Neuronal stem cell (in vitro differentiated cells): Measurements from ENCODE around the gene CMTM3.
"Not testable (repeated sequence)": the region's sequence is repeated elsewhere in the genome, so short reads cannot be mapped to it uniquely, and the experiment has no call there.

Source experiments
- DNase-seq: peaks from one replicate; pipeline ENCODE4 v3.0.0-alpha.2; 2013; ENCODE audit warnings: low spot score
- H2AFZ ChIP-seq: one replicate; pipeline ENCODE4 v1.6.1; 2013; ENCODE audit warnings: mild to moderate bottlenecking, low read length, inconsistent platforms
- H2AK5ac ChIP-seq: 2 replicates; pipeline ENCODE4 v1.6.1; 2013; ENCODE audit warnings: low read depth, mild to moderate bottlenecking, inconsistent platforms, low read length, moderate library complexity, mixed read lengths
- H2BK120ac ChIP-seq: 2 replicates; pipeline ENCODE4 v1.6.1; 2013; ENCODE audit warnings: low read depth, mild to moderate bottlenecking, inconsistent platforms, low read length, moderate library complexity, mixed read lengths
- H2BK12ac ChIP-seq: one replicate; pipeline ENCODE4 v1.6.1; 2013; ENCODE audit warnings: low read length, inconsistent platforms
- H2BK15ac ChIP-seq: 2 replicates; pipeline ENCODE4 v1.6.1; 2013; ENCODE audit warnings: mild to moderate bottlenecking, low read length, inconsistent platforms, mixed read lengths
- H2BK5ac ChIP-seq: one replicate; pipeline ENCODE4 v1.6.1; 2013; ENCODE audit warnings: inconsistent platforms, mild to moderate bottlenecking, low read length, moderate library complexity
- H3K14ac ChIP-seq: one replicate; pipeline ENCODE4 v1.6.1; 2013; ENCODE audit warnings: low read length, inconsistent platforms
- H3K18ac ChIP-seq: 2 replicates; pipeline ENCODE4 v1.6.1; 2013; ENCODE audit warnings: low read length, inconsistent platforms
- H3K23ac ChIP-seq: 2 replicates; pipeline ENCODE4 v1.6.1; 2013; ENCODE audit warnings: low read depth, mild to moderate bottlenecking, mixed read lengths, low read length, inconsistent platforms; ENCODE audit not compliant: poor library complexity
- H3K27ac ChIP-seq: replicated peaks from 3 replicates; pipeline ENCODE4 v1.5.1; 2013; ENCODE audit warnings: low read length, inconsistent platforms
- H3K27me3 ChIP-seq, 3 experiments: 2 replicates each; pipeline ENCODE4 v1.6.1; 2013; ENCODE audit warnings: low read length in 3 of 3, mild to moderate bottlenecking in 2 of 3, inconsistent platforms in 1 of 3, low read depth in 1 of 3, mixed read lengths in 1 of 3, moderate library complexity in 1 of 3; ENCODE audit not compliant: control insufficient read depth in 3 of 3, insufficient read depth in 3 of 3
- H3K36me3 ChIP-seq, 2 donors: replicated peaks in 1 of 2; 2 replicates each; pipeline ENCODE4 v1.6.1; 2013; ENCODE audit warnings: low read length in 2 of 2; ENCODE audit not compliant: control insufficient read depth in 2 of 2, insufficient read depth in 2 of 2
- H3K4ac ChIP-seq: 2 replicates; pipeline ENCODE4 v1.6.1; 2013; ENCODE audit warnings: inconsistent platforms, mild to moderate bottlenecking, low read length, moderate library complexity
- H3K4me1 ChIP-seq, 2 donors: 1 replicate in 1 of 2; 2 replicates in 1 of 2; pipeline ENCODE4 v1.6.1; 2013; ENCODE audit warnings: low read length in 2 of 2, low read depth in 1 of 2; ENCODE audit not compliant: control insufficient read depth in 2 of 2, insufficient read depth in 1 of 2
- H3K4me2 ChIP-seq: one replicate; pipeline ENCODE4 v1.6.1; 2013; ENCODE audit warnings: mild to moderate bottlenecking, low read length, inconsistent platforms; ENCODE audit not compliant: insufficient read depth, poor library complexity, severe bottlenecking
- H3K4me3 ChIP-seq, 2 donors: 2 replicates each; pipeline ENCODE4 v1.5.1; 2013; ENCODE audit warnings: low read length in 2 of 2, mild to moderate bottlenecking in 2 of 2, inconsistent platforms in 1 of 2, moderate library complexity in 1 of 2
- H3K79me1 ChIP-seq: one replicate; pipeline ENCODE4 v1.6.1; 2013; ENCODE audit warnings: low read depth, mild to moderate bottlenecking, inconsistent platforms, low read length, moderate library complexity
- H3K9ac ChIP-seq: one replicate; pipeline ENCODE4 v1.6.1; 2013; ENCODE audit warnings: mild to moderate bottlenecking, low read depth, low read length, inconsistent platforms; ENCODE audit not compliant: poor library complexity
- H3K9me3 ChIP-seq, 2 donors: replicated peaks in 1 of 2; 2 replicates each; pipeline versions ENCODE3 to v1.6.1; 2013; ENCODE audit warnings: low read length in 2 of 2, mild to moderate bottlenecking in 2 of 2, inconsistent platforms in 1 of 2, low read depth in 1 of 2, mixed read lengths in 1 of 2, moderate library complexity in 1 of 2; ENCODE audit not compliant: control insufficient read depth in 2 of 2, insufficient read depth in 1 of 2
- H4K8ac ChIP-seq: one replicate; pipeline ENCODE4 v1.6.1; 2013; ENCODE audit warnings: low read depth, mild to moderate bottlenecking, inconsistent platforms, low read length, moderate library complexity
- H4K91ac ChIP-seq: one replicate; pipeline ENCODE4 v1.6.1; 2013; ENCODE audit warnings: low read length, low read depth, mild to moderate bottlenecking, inconsistent platforms; ENCODE audit not compliant: poor library complexity
- WGBS, 2 donors: extraction: QIAGEN DNeasy Blood & Tissue Kit; methylation state at CpG; one replicate each; pipeline ENCODE4 v1.1.7; 2013; ENCODE audit warnings: missing lambda C conversion rate in 2 of 2, mixed read lengths in 1 of 2; ENCODE audit not compliant: insufficient read length in 2 of 2, insufficient replicate concordance in 1 of 2; ENCODE audit errors: extremely low coverage in 2 of 2; 5-methylcytosine and 5-hydroxymethylcytosine counted together

The CMTM3 gene

DNA sequence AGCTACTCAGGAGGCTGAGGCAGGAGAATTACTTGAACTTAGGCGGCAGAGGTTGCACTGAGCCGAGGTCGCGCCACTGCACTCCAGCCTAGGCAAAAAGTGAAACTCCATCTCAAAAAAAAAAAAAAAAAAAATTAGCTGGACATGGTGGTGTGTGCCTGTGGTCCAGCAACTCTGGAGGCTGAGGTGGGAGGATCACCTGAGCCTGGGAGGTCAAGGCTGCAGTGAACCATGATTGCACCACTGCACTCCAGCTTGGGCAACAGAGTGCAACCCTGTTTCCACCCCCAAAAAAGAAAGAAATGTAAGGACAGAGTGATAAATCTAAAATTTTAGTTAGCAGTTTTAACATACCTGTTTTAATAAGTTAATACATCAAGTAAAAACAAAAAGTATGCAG is 7.9 kb upstream of the CMTM3 start:
- not testable (repeated sequence) for H4K91ac ChIP-seq, DNase-seq, H4K8ac ChIP-seq, H3K27me3 ChIP-seq, H2BK5ac ChIP-seq, H2BK15ac ChIP-seq, H3K4me2 ChIP-seq, H3K18ac ChIP-seq, H3K23ac ChIP-seq, H3K14ac ChIP-seq, H3K9ac ChIP-seq, H2AK5ac ChIP-seq, H2BK12ac ChIP-seq, H2BK120ac ChIP-seq, H3K4me1 ChIP-seq, H3K4ac ChIP-seq, H3K9me3 ChIP-seq, H3K4me3 ChIP-seq, H2AFZ ChIP-seq, H3K79me1 ChIP-seq, H3K27ac ChIP-seq, H3K36me3 ChIP-seq
- WGBS, 2 donors, result no CpG with 5 or more reads among the region's 4 CpGs

DNA sequence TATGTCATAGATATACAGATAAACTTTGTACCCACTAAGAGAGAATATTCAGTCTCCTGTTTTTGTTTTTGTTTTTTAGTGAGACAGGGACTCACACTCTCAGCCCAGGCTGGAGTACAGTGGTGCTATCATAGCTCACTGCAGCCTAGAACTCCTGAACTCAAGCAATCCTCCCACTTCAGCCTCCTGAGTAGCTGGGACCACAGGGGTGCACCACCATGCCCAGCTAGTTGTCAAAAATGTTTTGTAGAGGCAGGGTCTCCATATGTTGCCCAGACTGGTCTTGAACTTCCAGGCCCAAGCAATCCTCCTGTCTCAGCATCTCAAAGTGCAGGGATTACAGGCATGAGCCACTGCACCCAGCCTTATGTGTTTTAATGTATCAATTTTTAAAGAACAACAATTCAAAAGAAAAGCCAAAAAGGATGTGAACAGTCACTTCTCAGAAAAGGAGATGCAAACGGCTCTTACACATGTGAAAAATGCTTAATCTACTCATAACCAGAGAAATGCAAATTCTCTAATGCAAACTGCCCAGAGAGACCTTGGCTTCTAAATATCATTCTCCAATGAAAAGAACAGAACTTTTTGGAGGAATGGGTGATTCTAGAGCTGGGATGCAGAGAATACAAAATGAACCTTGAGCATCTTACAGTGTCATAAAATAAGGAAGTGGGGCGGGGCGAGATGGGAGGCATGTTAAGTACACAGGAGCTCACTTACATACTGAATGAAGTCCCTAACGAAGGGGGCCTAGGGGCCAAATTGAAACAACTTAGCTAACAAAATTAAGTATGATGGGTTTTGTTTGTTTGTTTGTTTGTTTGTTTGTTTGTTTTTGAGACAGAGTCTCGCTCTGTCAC is 7.3 kb upstream of the CMTM3 start:
- no peaks in the 10 kb centered on the region for H3K36me3 ChIP-seq
- no peak for DNase-seq
- H3K4me2 ChIP-seq, result no peak overlapping the region
- H4K8ac ChIP-seq, result no peak overlapping the region
- H2BK12ac ChIP-seq, result no peak overlapping the region
- H4K91ac ChIP-seq, result no peak overlapping the region
- H3K4ac ChIP-seq, result no peak overlapping the region
- H2AFZ ChIP-seq, result no peak overlapping the region
- H3K18ac ChIP-seq, result no peak overlapping the region
- H2BK5ac ChIP-seq, result no peak overlapping the region
- H3K79me1 ChIP-seq, result no peaks in the 10 kb centered on the region
- no peaks in the 10 kb centered on the region for H3K9me3 ChIP-seq
- no CpG with 5 or more reads among the region's 5 CpGs for WGBS, 2 donors
- H3K4me3 ChIP-seq, result no peak overlapping the region
- H3K27me3 ChIP-seq, result no peaks in the 10 kb centered on the region
- H3K14ac ChIP-seq, result no peak overlapping the region
- H2BK120ac ChIP-seq, result no peak overlapping the region
- no peak overlapping the region for H2AK5ac ChIP-seq
- H3K27ac ChIP-seq, result no peak overlapping the region
- H3K9ac ChIP-seq, result no peak overlapping the region
- no peak overlapping the region for H2BK15ac ChIP-seq
- no peaks in the 10 kb centered on the region for H3K4me1 ChIP-seq
- no peak overlapping the region for H3K23ac ChIP-seq

- Histone ChIP-seq H3K4me2 (no peak overlapping the region), H3K27me3 (no peaks in the 10 kb centered on the region), H3K4me1 (no peaks in the 10 kb centered on the region), H2AK5ac (no peak overlapping the region), H3K9me3 (no peaks in the 10 kb centered on the region), H3K27ac (no peak overlapping the region), H4K91ac (no peak overlapping the region), H3K79me1 (no peaks in the 10 kb centered on the region), H2AFZ (no peak overlapping the region), H2BK5ac (no peak overlapping the region), H3K9ac (no peak overlapping the region), H2BK120ac (no peak overlapping the region), H3K4me3 (no peak overlapping the region), H2BK15ac (no peak overlapping the region), H4K8ac (no peak overlapping the region), H3K36me3 (no peaks in the 10 kb centered on the region), H3K4ac (no peak overlapping the region), H3K18ac (no peak overlapping the region), H3K14ac (no peak overlapping the region), H2BK12ac (no peak overlapping the region), H3K23ac (no peak overlapping the region)
- no peak for DNase-seq
- WGBS, 2 donors, result no CpG with 5 or more reads among the region's 3 CpGs
Measured at GRCh38 chr16:66598111-66598510, 6.4 kb upstream of the CMTM3 start.

- no CpG with 5 or more reads among the region's 4 CpGs for WGBS, 2 donors
Measured at GRCh38 chr16:66599726-66600125, 4.8 kb upstream of the CMTM3 start.

More at GRCh38 chr16:66599726-66600125, 4.8 kb upstream of the CMTM3 start:
- Histone ChIP-seq H3K79me1 (no peaks in the 10 kb centered on the region), H3K4me2 (no peak overlapping the region), H3K23ac (no peak overlapping the region), H3K36me3 (no peaks in the 10 kb centered on the region), H2BK12ac (no peak overlapping the region), H4K8ac (no peak overlapping the region), H2AFZ (no peak overlapping the region), H3K4me1 (peaks cover 0 to 3% of the 10 kb centered on the region in 2 donors), H2BK15ac (no peak overlapping the region), H3K4ac (no peak overlapping the region), H3K27ac (no peak overlapping the region), H3K14ac (no peak overlapping the region), H2AK5ac (no peak overlapping the region), H2BK120ac (no peak overlapping the region), H4K91ac (no peak overlapping the region), H3K4me3 (no peak overlapping the region), H2BK5ac (no peak overlapping the region), H3K27me3 (no peaks in the 10 kb centered on the region), H3K9ac (no peak overlapping the region), H3K9me3 (no peaks in the 10 kb centered on the region), H3K18ac (no peak overlapping the region)
- DNase-seq, result no peak
